GM03348 (cell line): ENCODE data around the gene FAU.

Experiments used
- DNase-seq: peaks from one replicate; pipeline ENCODE4 v3.0.0; 2012; ENCODE audit warnings: low spot score

FAU gene

DNA sequence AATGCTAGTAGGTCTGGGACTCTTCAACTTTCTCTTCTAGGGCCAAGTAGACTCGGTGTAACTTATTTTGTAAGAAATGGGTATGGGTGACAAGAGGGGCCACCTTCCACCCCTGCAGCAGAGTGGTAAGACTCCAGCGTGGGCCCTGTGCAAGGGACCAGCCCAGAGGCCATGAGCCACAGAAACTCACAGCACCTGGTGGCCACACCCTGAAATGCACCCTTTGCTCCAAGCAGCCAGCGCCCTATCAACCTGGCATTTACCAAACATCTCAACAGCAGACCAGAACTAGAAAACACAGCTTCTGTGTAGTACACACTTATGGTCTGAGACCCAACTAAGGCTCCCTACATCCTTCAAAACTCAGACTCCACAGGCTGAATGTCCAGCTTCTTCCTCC, 43.8 kb downstream of the FAU start:
- peak; percentile 36 for DNase-seq

DNA sequence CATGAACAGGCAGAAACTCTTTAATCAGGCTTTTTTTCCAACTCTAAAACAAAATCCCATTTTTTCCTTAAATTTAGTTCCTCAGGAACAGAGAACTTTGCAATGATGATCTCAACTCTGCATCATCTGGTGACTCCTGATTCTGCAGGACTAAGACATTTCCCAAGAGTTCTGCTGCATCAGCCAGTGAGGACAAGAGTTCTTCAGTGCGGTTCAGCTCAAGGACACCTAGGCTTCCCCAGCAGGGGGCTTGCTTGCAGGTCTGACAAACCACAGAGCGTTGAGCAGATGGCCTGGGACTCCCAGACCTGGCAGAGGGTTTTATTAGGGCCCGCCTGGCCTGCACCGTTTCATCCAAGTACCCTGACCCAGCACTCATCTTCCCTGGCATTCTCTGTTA, 44.5 kb downstream of the FAU start:
- no peak for DNase-seq

DNA sequence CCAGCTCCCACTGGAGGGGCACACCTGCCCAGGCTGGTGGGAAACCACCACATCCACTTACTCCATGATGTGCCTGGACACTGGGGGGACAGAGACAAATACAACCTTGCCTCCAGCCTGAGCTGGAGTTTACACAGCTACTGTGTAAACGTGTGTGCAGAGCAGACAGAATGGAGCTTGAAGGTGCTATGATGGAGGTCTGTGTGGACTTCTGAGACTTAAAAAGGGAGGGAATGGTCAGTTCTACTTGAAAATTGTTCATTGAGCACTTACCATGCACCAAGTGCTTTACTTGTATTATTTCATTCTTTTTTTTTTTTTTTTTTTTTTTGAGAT, 49.3 kb downstream of the FAU start:
- DNase-seq, result no peak

DNA sequence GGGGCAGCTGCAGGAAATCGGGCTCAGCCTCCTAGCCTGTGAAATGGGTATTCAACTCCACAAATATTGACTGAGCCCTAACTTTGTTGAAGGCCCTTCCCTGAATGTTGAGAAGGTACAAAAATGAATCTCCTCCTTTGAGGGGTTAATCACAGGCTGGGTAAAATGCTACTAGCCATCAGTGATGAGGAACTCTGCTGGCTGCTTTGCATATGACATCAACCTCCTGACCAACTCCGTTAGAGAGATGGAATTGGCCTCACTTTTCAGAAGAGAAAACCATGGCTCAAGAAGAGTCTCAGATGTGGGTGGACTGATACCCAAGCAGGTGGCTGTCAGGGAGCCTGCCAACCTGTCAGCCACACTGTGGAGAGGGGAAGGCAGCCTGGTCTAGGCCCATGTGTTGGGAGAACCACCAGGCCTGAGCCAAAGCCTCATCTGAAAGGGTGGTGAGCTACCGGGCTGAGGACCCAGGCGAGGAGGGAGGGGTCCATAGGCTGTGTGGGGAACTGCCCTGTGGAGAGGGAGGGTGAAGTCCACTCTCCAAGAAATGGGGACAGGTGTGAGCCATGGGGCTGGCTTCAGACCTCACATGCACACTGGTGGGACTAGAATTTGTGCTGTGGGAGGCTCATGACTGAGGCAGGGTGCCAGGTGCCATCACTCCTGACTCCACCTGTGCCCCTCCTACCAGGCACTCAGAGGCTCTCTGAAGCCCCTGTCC, 49.9 kb downstream of the FAU start:
- no peak for DNase-seq
